HG03442 (cell line): Measurements from ENCODE around the gene NCKAP1.

Experiments used
- ATAC-seq: cut with Tn5 transposase; IDR thresholded peaks from one replicate; pipeline ENCODE4 v1.9.1; 2021; ENCODE audit warnings: mild to moderate bottlenecking, moderate library complexity; ENCODE audit not compliant: unreplicated experiment

The NCKAP1 gene

DNA sequence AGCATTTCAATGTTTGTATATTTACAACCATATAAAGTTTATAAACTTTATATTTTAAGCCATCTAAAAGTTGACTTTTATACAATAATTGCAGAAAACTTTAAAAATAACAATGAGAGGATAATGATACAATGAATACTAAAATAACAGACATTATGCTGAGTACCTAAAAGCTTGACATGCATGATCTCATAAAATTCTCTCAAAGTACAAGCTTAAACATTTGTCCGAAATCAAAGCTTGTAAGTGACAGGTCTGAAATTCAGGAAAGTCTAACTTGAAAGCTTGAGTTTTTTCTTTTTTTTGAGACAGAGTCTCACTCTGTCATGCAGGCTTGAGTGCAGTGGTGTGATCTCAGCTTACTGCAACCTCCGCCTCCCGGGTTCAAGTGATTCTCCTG is 87.7 kb downstream of the NCKAP1 start:
- no peak for ATAC-seq

DNA sequence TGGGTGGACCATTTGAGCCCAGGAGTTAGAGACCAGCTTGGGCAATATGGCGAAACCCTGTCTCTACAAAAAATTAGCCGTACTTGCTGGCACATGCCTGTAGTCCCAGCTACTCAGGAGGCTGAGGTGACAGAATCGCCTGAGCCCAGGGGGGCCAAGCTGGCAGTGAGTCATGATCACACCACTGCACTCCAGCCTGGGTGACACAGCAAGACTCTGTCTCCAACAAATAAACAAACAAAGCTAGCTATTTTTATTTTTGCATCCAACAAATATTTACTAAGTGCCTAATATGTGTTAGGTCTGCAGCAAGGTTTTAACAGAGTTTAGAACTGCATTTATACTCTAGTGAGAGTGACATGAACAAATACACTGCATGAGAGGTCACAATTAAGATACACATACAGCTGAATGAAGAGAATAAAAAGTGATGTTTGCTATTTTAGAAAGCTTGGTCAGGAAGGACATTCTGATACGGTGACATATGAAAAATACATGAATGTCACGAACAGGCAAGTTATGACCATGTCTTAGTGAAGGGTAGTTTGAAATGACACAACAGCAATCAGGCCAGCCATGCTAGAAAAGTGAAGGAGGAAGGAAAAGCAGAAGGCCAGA is 88.6 kb downstream of the NCKAP1 start:
- ATAC-seq = no peak

DNA sequence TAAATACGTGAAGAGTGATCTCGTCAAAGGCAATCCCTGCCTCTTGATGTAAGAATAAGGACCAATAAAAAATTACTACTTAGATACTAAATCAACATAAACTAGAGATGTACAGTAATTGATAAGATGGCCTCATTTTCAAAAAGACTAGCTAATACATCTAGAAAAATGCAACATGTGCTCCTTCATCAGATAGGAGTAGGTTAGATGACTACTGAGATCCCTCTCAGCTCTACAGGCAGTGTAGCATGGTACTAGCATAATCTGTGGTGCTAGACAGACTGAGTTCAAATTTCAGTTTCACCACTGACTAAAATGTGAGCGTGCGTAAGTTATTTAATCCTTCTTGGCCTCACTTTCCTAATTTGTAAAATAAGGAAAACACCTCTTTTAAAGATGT is 89.2 kb downstream of the NCKAP1 start:
- no peak for ATAC-seq

DNA sequence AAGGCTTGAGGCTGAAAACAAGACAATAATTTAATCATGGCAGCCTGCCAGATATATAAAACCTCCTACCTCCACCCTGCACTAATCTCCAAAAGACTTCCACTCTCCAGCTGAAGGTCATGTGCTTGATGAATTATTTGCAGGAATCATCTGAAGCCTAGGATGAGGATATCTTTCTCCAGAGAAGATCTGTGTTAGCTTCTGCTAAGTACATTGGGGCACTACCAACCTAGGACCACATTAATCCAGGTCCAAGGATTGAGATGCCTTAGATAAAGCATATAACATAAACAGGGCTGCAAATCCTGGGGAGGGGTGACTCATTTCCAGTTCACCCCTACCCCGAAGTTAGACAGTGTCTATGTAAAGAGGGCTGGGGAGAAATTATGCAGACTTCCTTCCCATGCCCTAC is 91.3 kb downstream of the NCKAP1 start:
- no peak for ATAC-seq

DNA sequence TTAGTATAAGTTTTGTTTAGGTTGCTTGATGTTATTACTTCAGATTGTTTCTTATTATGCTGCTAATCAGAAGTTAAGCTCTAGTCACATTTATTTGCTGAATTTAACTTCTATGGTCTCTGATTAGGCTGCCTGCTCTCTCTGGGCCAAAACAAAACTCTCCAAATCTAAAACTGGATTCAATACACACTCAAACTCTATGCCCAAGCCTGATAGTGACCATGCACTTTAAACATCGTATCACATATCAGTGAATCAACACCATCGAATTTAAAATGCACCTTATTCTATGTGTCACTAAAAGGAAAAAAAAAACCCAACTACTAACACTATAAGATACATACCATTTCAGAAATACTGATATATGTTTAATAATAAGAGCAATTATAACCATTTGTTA is 94.9 kb downstream of the NCKAP1 start:
- no peak for ATAC-seq

DNA sequence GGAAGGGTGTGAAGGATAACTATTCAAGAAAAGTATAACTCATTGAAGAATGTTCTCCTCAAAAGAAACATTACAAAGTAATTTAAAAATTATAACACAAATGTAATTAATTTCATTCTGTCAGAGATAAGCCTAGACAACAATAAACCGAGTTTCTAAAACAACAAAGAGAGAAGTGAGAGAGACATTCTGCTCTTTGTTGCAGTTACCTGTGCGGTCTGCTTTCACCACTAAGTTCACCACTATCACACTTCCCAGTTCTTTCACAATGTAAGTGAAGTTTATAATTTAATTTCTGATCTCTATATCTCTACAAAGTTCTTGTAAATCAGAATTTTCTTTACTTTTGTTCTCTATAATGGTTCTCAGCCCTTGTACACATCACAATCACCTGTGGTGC is 95.5 kb downstream of the NCKAP1 start:
- ATAC-seq = no peak

DNA sequence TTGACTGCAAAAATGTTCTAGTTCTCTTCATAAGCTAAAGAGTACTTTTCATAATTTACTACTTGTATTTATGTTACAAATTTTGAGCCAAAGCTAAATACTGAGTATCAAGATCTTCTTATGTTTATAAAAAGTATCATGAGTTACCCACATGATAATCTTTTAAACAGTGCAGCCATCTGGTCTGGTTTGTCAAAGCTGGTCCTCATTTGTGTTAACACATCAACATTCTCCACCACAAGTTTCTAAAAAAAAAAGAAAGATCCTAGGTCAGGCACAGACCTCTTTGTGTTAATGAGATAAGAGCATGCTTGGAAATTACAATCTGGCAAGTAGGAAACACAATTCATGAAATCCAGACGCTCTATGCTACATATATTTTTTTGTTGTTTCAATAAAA is 96.3 kb downstream of the NCKAP1 start:
- no peak for ATAC-seq

DNA sequence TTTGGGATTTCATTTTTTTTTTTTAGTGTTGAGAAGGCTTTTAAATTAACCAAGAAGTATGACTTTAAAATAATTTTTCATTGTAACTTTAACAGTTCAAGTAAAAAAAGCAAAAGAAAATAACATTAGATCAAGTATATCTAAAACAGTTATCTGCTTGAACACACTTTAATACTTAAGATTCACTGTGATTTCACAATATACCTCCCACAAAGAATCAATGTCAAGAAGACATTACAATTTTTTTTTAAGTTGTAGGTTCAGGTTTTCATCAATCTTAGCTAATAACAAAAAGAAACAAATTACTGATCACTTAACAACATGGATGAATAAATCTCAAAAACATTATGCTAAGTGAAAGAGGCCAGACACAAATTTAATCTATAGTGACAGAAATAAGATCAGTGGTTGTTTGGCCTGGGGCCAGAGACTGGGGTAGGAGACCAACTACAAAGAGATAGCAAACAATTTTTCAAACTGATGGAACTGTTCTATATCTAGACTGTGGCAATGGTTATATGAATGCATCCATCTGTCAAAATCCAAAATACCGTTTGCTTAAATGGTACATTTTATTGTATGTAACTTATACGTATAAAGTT is 97.0 kb downstream of the NCKAP1 start:
- no peak for ATAC-seq

DNA sequence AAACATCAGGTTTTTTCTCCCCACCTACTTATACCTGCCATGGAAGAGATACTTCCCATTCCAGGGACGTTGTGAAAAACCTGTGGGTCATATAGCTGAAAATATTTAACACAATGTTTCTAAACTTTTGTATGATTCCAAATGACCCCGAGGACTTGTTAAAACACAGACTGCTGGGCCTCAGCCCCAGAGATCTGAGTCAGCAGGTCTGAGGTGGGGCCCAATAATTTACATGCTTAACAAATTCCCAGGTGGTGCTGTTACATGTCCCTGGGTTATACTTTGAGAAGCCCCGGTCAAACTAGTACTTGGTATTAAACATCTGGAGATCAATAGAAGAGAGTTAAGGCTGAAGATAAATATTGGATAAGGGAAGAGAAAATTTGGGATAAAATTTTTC is 100.4 kb downstream of the NCKAP1 start:
- no peak for ATAC-seq

DNA sequence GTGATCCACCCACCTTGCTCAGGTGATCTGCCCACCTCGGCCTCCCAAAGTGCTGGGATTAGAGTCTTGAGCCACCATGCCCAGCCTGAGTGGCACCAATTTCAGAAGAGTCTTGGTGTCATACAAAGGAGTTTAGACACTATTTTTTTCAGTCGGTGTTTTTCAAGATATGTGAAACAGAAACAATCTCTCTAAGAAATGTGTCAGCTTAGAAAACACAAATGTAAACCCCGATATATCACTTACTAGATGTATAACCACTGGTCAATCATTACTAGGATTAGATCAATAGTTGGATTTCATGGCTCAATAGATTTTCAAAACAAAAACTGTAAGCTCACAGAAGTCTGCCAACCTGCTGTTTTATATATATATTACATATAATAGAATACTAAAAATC is 104.6 kb downstream of the NCKAP1 start:
- peak; percentile 52 for ATAC-seq

DNA sequence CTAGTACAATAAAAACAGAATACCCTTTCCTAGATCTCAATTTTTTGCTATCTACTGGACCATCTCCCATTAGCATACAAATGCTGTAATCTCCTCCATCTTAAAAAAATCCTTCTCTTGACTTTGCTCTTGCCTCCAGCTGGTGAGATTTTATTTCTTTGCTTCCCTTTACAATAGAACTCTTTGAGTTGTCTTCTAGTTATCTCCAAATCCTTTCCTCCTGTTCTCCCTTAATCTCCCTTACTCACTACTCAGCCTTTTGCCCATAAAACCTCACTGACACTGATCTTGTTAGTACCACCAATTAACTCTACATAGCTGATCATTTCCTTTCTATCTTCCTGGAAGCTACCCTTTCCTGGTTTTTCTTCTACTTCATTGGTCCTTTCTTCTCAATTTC is 108.3 kb downstream of the NCKAP1 start:
- ATAC-seq = no peak

DNA sequence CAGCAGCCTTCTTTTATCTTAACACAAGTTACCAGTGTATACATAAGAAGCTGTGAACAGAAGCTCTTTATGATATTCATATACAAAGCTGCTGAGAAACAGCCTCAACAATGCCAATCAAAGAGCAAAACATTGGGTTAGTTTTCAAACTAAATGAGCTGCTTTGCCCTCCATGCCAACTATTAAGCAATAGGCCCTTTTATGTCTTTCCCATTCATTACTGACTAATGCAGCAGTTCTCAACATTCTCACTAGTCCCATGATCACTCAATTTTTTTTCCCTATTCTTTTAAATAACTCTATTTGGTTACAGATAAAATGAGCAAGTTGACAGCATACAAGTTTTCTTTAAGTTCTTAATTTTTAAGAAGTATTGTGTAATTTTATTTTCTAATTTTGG is 114.0 kb downstream of the NCKAP1 start:
- ATAC-seq = no peak

DNA sequence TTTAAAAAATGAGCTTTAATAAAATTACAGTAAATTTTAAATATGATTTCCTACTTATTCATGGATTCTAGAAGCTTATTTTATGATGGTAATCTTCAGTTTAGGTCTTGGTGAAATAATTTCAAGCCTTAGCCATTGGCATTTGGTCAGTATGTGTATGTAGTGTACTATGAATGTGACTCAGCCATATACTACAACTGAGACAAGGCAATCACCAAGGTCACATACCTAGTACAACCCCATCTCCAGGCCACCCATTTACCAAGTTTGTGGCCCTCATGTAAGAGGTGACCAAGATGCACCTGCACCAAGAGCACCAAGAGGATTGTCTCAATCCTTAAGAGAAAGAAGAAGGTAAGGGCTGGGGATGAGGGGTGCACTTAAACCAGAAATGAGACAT is 117.0 kb downstream of the NCKAP1 start:
- ATAC-seq = peak; percentile 52

DNA sequence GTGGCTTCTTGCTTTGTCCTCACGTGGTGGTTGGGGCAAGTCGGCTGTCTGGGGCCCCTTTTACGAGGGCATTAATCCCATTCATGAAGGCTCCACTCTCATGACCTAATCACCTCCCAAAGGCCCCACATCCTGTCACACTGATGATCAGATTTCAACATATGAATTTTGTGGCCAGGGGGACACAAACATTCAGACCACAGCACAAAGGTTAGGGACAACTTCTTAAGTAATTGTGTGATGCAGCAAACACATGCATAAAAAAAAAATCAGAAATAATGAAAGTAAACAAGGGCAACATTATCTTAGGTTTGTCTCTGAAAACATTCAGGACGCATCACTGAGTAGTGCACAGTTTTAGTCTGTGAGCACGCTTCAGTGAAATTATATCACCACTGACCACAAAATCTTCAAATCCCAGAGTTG is 117.6 kb downstream of the NCKAP1 start:
- ATAC-seq = peak; percentile 69

DNA sequence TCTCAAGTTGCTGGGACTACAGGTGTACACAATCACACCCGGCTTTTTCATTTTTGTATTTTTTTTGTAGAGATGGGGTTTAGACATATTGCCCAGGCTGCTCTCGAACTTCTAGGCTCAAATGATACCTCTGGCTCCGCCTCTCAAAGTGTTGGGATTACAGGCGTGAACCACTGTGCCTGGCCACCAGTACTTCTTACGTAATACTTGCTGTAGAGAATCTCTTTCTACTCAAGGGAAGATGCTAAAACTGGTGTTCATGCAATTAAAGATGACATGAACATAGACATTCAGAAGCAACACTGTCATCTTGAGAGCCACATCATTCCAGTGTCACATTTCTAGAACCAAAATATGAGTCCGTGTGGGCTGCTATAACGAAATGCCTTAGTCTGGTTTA is 118.2 kb downstream of the NCKAP1 start:
- ATAC-seq = no peak

DNA sequence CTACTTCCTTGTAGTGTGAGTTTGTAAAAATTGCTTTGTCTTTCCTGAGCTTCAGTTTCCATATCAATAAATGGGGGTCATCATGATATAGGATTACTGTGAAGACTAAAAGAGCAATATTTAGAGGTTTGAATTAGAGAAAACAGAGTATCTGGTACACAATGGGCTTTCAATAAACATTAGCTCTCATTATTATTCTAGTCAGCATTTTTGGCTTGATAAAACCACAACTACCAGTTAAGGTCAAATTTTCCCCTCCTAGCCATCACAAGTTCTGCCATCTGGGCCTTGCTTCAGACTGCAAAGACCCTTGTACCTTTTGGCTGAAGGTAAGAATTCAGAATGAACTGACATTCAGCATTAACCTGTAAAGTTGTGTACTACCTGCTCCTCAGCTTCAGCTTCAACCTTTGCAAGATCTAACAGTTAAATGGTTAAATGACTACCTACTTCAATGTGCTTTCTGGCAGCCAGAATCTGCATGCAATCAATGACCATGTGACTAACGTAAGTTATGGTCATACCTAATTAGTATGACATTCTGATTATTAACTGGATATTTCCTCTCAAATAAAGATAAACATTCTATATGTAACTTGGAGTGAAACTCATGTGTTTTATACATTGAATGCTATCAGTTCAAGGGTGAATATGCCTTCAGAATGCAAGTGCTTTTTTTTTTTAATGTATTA is 119.2 kb downstream of the NCKAP1 start:
- no peak for ATAC-seq

DNA sequence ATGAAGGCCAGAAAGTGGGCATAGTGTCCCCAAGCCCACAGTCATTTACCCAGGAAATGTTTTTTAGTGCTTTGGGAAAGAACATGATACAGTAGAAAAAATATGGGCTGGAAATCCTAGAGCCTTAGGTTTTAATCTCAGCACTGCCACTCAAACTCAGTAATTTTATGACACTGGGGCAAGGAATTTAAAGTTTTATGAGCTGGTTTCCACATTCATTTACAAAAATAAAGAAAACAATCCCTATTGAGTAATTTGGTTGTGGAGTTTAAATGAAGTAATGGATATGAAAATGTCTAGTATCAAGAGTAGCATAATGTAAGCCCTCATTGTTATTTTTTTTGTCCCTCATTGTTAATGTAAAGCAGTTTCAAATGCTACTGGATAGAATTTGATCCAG is 120.3 kb downstream of the NCKAP1 start:
- no peak for ATAC-seq

DNA sequence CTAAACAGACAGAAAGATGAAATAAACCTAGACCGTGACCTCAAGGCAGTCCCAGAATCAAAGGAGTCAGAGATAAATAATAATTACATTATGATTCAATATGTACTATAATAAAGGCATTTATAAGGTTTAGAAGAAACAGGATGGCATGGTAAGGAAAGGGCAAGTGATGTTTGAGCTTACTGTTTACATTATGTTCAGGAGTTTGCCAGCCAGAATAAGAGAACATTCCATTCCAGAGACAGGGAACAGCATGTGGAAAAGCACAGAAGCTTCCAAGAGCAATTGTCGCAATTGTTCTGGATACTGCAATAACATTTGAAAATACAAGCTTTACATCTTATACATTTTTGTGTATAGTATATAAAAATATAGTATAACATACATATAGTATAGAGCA is 121.8 kb downstream of the NCKAP1 start:
- ATAC-seq = no peak

DNA sequence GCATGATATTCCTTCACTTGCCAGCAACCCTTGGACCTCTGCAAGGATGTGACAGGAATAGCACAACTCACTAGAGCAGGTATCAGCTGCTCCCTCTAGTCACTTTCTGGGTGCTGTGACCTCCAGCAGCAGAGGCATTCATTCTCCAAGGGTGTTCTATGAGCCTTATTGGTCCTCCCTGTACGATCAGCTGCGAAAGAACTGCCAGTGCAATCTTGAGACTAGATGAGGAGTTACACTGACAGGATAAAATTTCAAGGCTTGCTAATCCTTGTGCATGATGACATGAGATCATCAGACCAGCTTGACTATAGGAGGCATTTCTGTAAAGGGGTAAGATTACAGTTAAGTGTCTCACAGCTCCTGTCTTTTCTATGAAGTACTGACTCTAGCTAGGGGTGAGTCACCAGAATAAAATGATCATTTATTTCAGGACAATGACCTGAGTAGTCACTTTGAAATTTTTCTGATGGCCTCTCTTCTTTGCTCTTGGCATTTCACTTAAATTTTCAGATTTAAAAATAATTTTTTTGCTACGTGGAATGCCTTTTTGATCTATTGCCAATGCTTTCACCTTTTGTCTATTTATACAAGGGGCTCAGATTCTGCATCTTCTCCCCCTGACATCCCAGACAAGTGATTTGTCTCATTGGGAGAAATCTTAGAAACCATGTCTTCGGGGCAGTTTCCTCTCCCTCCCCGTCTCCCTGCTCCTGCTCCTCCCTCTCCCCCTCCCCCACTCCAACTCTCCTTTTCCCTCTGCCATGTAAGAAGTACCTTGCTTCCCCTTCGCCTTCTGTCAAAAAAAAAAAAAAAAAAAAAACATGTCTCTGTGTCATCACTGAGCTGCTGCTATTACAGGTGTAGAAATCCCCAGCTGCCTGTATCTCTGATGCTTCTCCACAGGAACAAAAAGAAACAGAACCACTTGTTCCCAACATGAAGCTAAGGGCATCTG is 122.6 kb downstream of the NCKAP1 start:
- no peak for ATAC-seq

DNA sequence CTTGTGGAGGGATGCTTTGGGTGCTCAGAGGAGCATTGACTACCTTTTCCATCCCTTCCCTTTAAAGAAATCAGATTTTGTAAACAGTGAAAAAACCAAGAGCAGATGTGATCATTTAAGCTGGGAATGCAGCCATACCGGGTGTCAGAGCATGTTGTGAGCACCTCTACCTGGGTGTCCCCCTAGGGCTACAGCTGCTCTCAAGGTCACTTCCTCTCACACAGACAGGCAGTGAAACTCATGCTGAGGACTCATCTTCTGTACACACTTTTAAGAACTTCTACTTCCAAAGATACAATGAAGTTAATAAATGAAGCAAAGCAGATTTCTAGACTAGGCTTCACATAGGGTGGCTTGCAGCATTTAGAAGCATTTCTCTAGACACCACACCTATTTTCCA is 123.4 kb downstream of the NCKAP1 start:
- ATAC-seq = no peak

DNA sequence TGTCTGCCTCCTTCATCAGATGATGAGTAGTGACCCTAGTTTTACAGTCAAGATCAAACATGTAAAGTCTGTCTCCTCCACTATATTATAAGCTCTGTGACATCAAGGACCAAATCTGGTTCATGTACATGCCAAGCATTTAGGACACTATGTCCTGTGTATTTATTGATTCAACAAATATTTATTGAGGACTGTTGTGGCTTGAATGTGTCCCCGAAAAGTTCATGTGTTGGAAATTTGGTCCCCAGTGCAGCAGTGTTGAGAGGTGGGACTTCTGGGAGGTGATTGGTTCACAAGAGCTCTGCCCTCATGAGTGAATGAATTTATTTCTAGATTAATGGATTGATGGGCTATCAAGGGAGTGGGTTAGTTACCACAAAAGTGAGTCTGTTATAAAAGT is 125.2 kb downstream of the NCKAP1 start:
- ATAC-seq = no peak
